Activated naive CD4-positive, alpha-beta T cell treated with anti-CD3 and anti-CD28 coated beads for 36 hours (primary cell): ENCODE data around the gene SERPINB1. TPM values are rescaled to one million over a fixed set of nuclear protein-coding genes. Genes with fewer than 3 reads are reported as not detected.
"Not testable (repeated sequence)": the region's sequence is repeated elsewhere in the genome, so short reads cannot be mapped to it uniquely, and the experiment has no call there.

Source experiments
- CTCF ChIA-PET: fragments of 350-600 bp; sonication (Branson Sonifier 250); formaldehyde crosslinking; loops from one replicate; lab custom pipeline; 2021; ENCODE audit warnings: antibody characterized with exemption; lab: Charles Lee
- DNase-seq: peaks from one replicate; pipeline ENCODE4 v3.0.0-alpha.2; 2020
- H3K27ac Mint-ChIP-seq: one replicate; pipeline ENCODE4 v1.8.0; 2021; ENCODE audit warnings: mild to moderate bottlenecking, mixed read lengths
- H3K27me3 Mint-ChIP-seq: one replicate; pipeline ENCODE4 v1.8.0; 2021; ENCODE audit warnings: low read depth, mixed read lengths
- H3K36me3 Mint-ChIP-seq: one replicate; pipeline ENCODE4 v1.8.0; 2021; ENCODE audit warnings: low read depth, mixed read lengths
- H3K4me1 Mint-ChIP-seq: one replicate; pipeline ENCODE4 v1.8.0; 2021; ENCODE audit warnings: low read depth, mixed read lengths
- H3K4me3 Mint-ChIP-seq: one replicate; pipeline ENCODE4 v1.8.0; 2021; ENCODE audit warnings: mild to moderate bottlenecking, moderate library complexity, mixed read lengths
- H3K9me3 Mint-ChIP-seq: one replicate; pipeline ENCODE4 v1.8.0; 2021; ENCODE audit warnings: mixed read lengths
- intact Hi-C: fragments of 100-400 bp; cut with micrococcal nuclease; formaldehyde crosslinking; loops from one replicate; pipeline ENCODE4 v1.15.1; 2023
- total RNA-seq, 2 experiments: library from RNA; stranded (reverse); gene quantifications; one replicate each; pipeline ENCODE4 v1.2.3, GENCODE V29; 2021

The SERPINB1 gene
- total RNA-seq: 100 to 1,000 TPM; 200 to 208 TPM

DNA sequence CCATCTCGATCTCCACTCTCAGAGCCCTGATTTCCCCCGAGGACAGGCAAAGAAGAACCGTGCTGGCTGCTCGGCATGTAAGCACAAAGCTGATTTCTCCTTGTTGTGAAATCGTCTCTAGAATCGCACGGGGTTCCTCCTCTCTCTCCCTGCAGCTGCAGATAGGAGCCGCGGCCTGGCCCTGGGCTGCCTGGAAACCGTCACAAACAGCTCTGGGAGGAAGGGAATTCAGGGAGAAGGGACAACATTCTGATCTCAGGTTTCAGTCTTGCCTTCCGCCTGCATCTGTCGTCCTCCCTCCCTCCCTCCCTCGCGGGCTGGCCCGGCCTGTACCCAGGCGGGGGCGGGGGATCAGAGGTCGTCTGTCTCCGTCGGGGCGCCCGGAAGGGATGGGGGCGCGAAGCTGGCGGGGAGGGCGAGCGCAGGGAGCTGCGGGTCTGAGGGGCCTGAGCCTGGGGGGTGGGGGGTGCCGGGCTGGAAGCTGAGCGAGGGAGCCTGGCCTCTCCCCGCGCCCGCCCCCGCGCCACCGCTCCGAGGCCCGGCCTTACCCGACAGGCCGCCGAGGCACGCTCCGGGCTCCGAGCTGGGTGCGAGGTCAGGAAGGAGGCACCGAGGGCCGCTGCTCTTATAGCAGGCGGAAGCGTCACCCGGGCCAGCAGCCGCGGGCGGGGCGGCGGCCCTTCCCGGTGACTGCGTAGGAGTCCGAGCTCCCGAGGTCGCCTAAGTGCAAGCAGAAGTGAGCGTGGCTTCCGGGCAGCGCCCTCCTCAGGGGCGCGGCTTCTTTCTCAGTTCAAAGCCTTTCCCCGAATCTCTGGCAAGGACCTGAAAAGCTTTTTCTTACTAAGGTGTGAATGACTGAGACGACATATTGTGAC lies at the start of gene SERPINB1:
Gene SERPINB1, minus strand, starts transcription at position 600 of the 875 bp plus-strand sequence. CDS start 1,277 bp downstream, outside the sequence.
- peaks cover 39% of the 10 kb centered on the region for H3K36me3 Mint-ChIP-seq
- CTCF ChIA-PET: interaction anchor here (0.6 to 11.3 kb wide), 14 partner anchors 9 to 148 kb away, joined by 3 to 177 read pairs (median 6); no protein-coding TSS in a partner anchor
- H3K4me1 Mint-ChIP-seq: peaks cover 61% of the 10 kb centered on the region

GRCh38 chr6:2890976-2891767 lies 49.5 kb upstream of the SERPINB1 start:
- no peaks in the 10 kb centered on the region for H3K27me3 Mint-ChIP-seq
- peak overlapping the region; percentile 75 for H3K4me3 Mint-ChIP-seq
- no peaks in the 10 kb centered on the region for H3K9me3 Mint-ChIP-seq
- H3K4me1 Mint-ChIP-seq: peaks cover 73% of the 10 kb centered on the region
- intact Hi-C loops: loop anchor here (1.0 kb wide), 1 partner anchor 13 kb away; no protein-coding TSS in a partner anchor
- CTCF ChIA-PET: interaction anchor here (0.7 to 1.9 kb wide), 7 partner anchors 10 to 87 kb away, joined by 4 to 11 read pairs (median 5); no protein-coding TSS in a partner anchor
- DNase-seq: no peak
- peaks cover 75% of the 10 kb centered on the region for H3K36me3 Mint-ChIP-seq
- H3K27ac Mint-ChIP-seq: peak overlapping the region; percentile 88

More for the DNA sequence above, at the start of gene SERPINB1:
- Mint-ChIP-seq H3K4me3 (peak within 1 kb of the TSS; percentile 81), H3K27me3 (no peaks in the 10 kb centered on the region), H3K27ac (peak within 1 kb of the TSS; percentile 87), H3K9me3 (peaks cover 2% of the 10 kb centered on the region)
- intact Hi-C loops: loop anchor here (1.0 to 2.0 kb wide), 8 partner anchors 15 to 277 kb away; partner anchors contain the start of genes BPHL and WRNIP1
- peak; percentile 94 for DNase-seq

- Mint-ChIP-seq H3K4me3 (no peak overlapping the region), H3K27me3 (no peaks in the 10 kb centered on the region), H3K4me1 (peaks cover 61% of the 10 kb centered on the region), H3K27ac (peak overlapping the region; percentile 17), H3K36me3 (peaks cover 46% of the 10 kb centered on the region), H3K9me3 (no peaks in the 10 kb centered on the region)
- CTCF ChIA-PET: no interaction called here
- intact Hi-C loops: loop anchor here (1.0 kb wide), 1 partner anchor 8 kb away; no protein-coding TSS in a partner anchor
- no peak for DNase-seq
Observed at GRCh38 chr6:2885967-2886735, 44.5 kb upstream of the SERPINB1 start.

DNA sequence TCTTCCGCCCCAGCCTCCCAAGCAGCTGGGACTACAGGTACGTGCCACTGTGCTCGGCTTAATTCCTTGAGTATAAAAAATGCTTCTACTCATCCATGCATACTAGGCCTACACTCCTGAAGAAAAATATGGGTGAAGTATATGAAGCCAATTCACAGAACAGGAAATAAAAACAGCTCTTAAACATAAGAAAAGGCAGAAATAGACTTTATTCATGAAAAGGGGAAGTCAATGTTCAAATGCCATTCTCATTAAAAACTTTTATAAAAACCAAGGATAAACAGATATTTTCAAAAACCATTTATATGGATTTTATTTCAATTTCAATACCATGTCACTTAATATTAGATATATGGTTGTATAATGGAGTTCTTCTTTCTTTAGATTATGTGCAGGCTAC lies 43.1 kb upstream of the SERPINB1 start:
- Mint-ChIP-seq H3K9me3 (no peaks in the 10 kb centered on the region), H3K36me3 (peaks cover 33% of the 10 kb centered on the region), H3K27me3 (no peaks in the 10 kb centered on the region), H3K4me1 (peaks cover 61% of the 10 kb centered on the region), H3K27ac (no peak overlapping the region), H3K4me3 (no peak overlapping the region)
- CTCF ChIA-PET: interaction anchor here (0.6 kb wide), 1 partner anchor 54 kb away, joined by 3 read pairs; no protein-coding TSS in a partner anchor
- no peak for DNase-seq
- intact Hi-C loops: no loop called here

DNA sequence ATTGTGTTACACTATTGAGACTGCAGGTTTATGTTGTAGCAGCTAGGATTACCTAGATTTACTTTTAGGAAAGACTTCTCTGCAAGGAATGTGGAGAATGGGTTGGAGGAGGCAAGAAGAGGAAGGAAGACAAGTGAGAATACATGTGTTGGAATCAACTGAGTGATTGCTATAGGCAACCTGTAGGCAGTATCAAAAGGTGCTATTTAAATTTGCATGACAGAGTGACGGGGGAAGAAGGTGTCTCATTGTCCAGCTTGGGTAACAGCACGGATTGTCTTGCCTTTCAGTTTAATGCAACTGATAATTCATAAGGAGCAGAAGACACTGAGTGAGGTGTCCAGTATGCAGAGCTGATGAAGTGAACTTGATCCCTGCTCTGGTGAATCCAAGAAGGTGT lies 42.0 kb upstream of the SERPINB1 start:
- no peak overlapping the region for H3K4me3 Mint-ChIP-seq
- no peak overlapping the region for H3K27ac Mint-ChIP-seq
- CTCF ChIA-PET: interaction anchor here (0.8 to 0.9 kb wide), 3 partner anchors 16 to 29 kb away, joined by 3 read pairs; no protein-coding TSS in a partner anchor
- H3K9me3 Mint-ChIP-seq: no peaks in the 10 kb centered on the region
- H3K27me3 Mint-ChIP-seq: no peaks in the 10 kb centered on the region
- H3K4me1 Mint-ChIP-seq: peaks cover 64% of the 10 kb centered on the region
- H3K36me3 Mint-ChIP-seq: peaks cover 26% of the 10 kb centered on the region
- DNase-seq: no peak
- intact Hi-C loops: no loop called here

- H3K36me3 Mint-ChIP-seq: peaks cover 15% of the 10 kb centered on the region
Observed at GRCh38 chr6:2881423-2881822, 39.8 kb upstream of the SERPINB1 start.

GRCh38 chr6:2880156-2880555 lies 38.5 kb upstream of the SERPINB1 start:
- CTCF ChIA-PET: interaction anchor here (0.8 to 3.2 kb wide), 4 partner anchors 11 to 34 kb away, joined by 3 to 10 read pairs (median 7); no protein-coding TSS in a partner anchor
- H3K27me3 Mint-ChIP-seq, H3K36me3 Mint-ChIP-seq, H3K9me3 Mint-ChIP-seq, intact Hi-C loops: not testable (repeated sequence)
- peak; percentile 34 for DNase-seq
- Mint-ChIP-seq H3K27ac (peak overlapping the region; percentile 33), H3K4me3 (peak overlapping the region; percentile 36), H3K4me1 (peaks cover 69% of the 10 kb centered on the region)

More at GRCh38 chr6:2881423-2881822, 39.8 kb upstream of the SERPINB1 start:
- no peak for DNase-seq
- Mint-ChIP-seq H3K9me3 (no peaks in the 10 kb centered on the region), H3K4me3 (peak overlapping the region; percentile 41), H3K27ac (peak overlapping the region; percentile 6), H3K27me3 (no peaks in the 10 kb centered on the region), H3K4me1 (peaks cover 75% of the 10 kb centered on the region)
- intact Hi-C loops: no loop called here
- CTCF ChIA-PET: interaction anchor here (0.9 to 1.9 kb wide), 4 partner anchors 17 to 35 kb away, joined by 3 to 6 read pairs (median 4); no protein-coding TSS in a partner anchor

- peak overlapping the region; percentile 33 for H3K27ac Mint-ChIP-seq
- peaks cover 6% of the 10 kb centered on the region for H3K36me3 Mint-ChIP-seq
- intact Hi-C loops: loop anchor here (1.0 kb wide), 2 partner anchors 8 to 13 kb away; no protein-coding TSS in a partner anchor
- no peaks in the 10 kb centered on the region for H3K9me3 Mint-ChIP-seq
- no peak overlapping the region for H3K4me3 Mint-ChIP-seq
- CTCF ChIA-PET: interaction anchor here (0.8 to 3.2 kb wide), 8 partner anchors 9 to 36 kb away, joined by 3 to 10 read pairs (median 4); no protein-coding TSS in a partner anchor
- DNase-seq: peak; percentile 35
- no peaks in the 10 kb centered on the region for H3K27me3 Mint-ChIP-seq
- peaks cover 77% of the 10 kb centered on the region for H3K4me1 Mint-ChIP-seq
Observed at GRCh38 chr6:2877960-2878359, 36.3 kb upstream of the SERPINB1 start.

DNA sequence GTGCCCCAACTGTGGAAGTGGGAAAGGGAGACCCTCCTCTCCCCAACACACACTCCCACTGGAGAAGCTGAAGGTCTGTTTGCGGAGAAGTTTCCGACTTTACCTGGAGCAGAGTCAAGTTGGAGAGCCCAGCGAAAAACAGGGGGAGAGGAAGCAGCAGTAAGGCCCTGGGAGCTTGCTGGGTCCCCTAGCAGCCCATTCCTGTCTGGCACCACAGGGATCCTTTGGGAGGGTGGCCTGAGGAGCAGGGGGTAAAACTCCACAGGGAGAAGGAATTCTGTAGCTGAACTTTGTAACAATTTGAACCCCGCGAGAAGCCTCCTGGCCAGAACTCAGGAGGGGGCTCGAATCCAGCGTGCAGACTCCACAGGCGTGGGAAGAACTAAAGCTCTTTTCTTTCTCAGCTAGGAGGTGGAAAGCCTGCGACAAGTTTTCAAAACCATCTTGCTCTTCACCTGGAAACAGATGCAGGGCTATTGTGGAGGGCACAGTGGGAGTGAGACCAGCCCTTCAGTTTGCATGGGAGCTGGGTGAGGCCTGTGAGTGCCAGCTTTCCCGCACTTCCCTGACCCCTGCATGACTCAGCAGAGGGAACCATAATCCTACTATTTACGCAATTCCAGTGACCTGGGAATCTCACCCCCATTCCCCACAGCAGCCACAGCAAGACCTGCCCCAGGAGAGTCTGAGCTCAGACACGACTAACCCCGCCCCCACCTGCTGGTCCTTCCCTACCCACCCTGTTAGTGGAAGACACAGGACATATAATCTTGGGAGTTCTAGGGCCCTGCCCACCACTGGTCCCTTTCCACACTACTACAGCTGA lies 35.6 kb upstream of the SERPINB1 start:
- CTCF ChIA-PET: interaction anchor here (1.0 to 3.2 kb wide), 10 partner anchors 8 to 86 kb away, joined by 3 to 10 read pairs (median 5); no protein-coding TSS in a partner anchor
- no peak overlapping the region for H3K4me3 Mint-ChIP-seq
- H3K36me3 Mint-ChIP-seq: peaks cover 9% of the 10 kb centered on the region
- peaks cover 2% of the 10 kb centered on the region for H3K9me3 Mint-ChIP-seq
- no peaks in the 10 kb centered on the region for H3K27me3 Mint-ChIP-seq
- DNase-seq: no peak
- no peak overlapping the region for H3K27ac Mint-ChIP-seq
- peaks cover 82% of the 10 kb centered on the region for H3K4me1 Mint-ChIP-seq
- intact Hi-C loops: no loop called here

GRCh38 chr6:2876210-2877056 lies 34.8 kb upstream of the SERPINB1 start:
- no peak for DNase-seq
- Mint-ChIP-seq H3K27me3 (no peaks in the 10 kb centered on the region), H3K9me3 (peaks cover 3% of the 10 kb centered on the region), H3K36me3 (peaks cover 7% of the 10 kb centered on the region), H3K4me1 (peaks cover 80% of the 10 kb centered on the region), H3K4me3 (peak overlapping the region; percentile 75), H3K27ac (peak overlapping the region; percentile 80)
- CTCF ChIA-PET: interaction anchor here (1.0 to 2.2 kb wide), 9 partner anchors 11 to 85 kb away, joined by 3 to 7 read pairs (median 5); no protein-coding TSS in a partner anchor
- intact Hi-C loops: loop anchor here (1.0 kb wide), 2 partner anchors 15 to 23 kb away; no protein-coding TSS in a partner anchor
